MM.1S (cell line): ENCODE measurements around the gene SUSD4.

ENCODE experiments used
- DNase-seq: peaks from one replicate; pipeline ENCODE4 v3.0.0-alpha.2; 2015
- H2AFZ ChIP-seq: fragments of 300-600 bp; sonication (generic); 2 replicates; pipeline ENCODE4 v1.6.0; 2016; ENCODE audit warnings: antibody characterized with exemption, low read length
- H3F3A ChIP-seq: fragments of 300-600 bp; sonication (generic); 2 replicates; pipeline ENCODE4 v1.6.1; 2016; ENCODE audit warnings: mild to moderate bottlenecking, antibody characterized with exemption, low read length, moderate library complexity, mixed read lengths; ENCODE audit not compliant: insufficient read depth
- H3K27ac ChIP-seq: fragments of 300-600 bp; sonication (generic); 2 replicates; pipeline ENCODE4 v1.5.1; 2016; ENCODE audit warnings: mild to moderate bottlenecking, low read length
- H3K27me3 ChIP-seq: fragments of 300-600 bp; sonication (generic); replicated peaks from 2 replicates; pipeline ENCODE4 v1.6.0; 2016; ENCODE audit warnings: low read length; ENCODE audit not compliant: insufficient read depth
- H3K36me3 ChIP-seq: fragments of 300-600 bp; sonication (generic); replicated peaks from 2 replicates; pipeline ENCODE4 v1.6.1; 2016; ENCODE audit warnings: mild to moderate bottlenecking, low read length, mixed read lengths; ENCODE audit not compliant: insufficient read depth
- H3K4me1 ChIP-seq: fragments of 300-600 bp; sonication (generic); 2 replicates; pipeline ENCODE4 v1.6.1; 2016; ENCODE audit warnings: low read length, mixed read lengths
- H3K4me2 ChIP-seq: fragments of 300-600 bp; sonication (generic); 2 replicates; pipeline ENCODE4 v1.6.0; 2016; ENCODE audit warnings: low read depth, low read length
- H3K4me3 ChIP-seq: fragments of 300-600 bp; sonication (generic); 2 replicates; pipeline ENCODE4 v1.5.1; 2016; ENCODE audit warnings: low read length, mixed read lengths
- H3K79me2 ChIP-seq: fragments of 300-600 bp; sonication (generic); 2 replicates; pipeline ENCODE4 v1.6.1; 2016; ENCODE audit warnings: mixed run types, low read length, mixed read lengths
- H3K9ac ChIP-seq: fragments of 300-600 bp; sonication (generic); 2 replicates; pipeline ENCODE4 v1.6.1; 2016; ENCODE audit warnings: low read length, mixed read lengths
- H3K9me2 ChIP-seq: fragments of 300-600 bp; sonication (generic); replicated peaks from 2 replicates; pipeline ENCODE4 v1.6.1; 2016; ENCODE audit warnings: mild to moderate bottlenecking, low read length, mixed read lengths; ENCODE audit not compliant: insufficient read depth
- H3K9me3 ChIP-seq: fragments of 300-600 bp; sonication (generic); replicated peaks from 2 replicates; pipeline ENCODE4 v1.6.1; 2016; ENCODE audit warnings: mild to moderate bottlenecking, low read length, mixed read lengths; ENCODE audit not compliant: insufficient read depth
- H4K20me1 ChIP-seq: fragments of 300-600 bp; sonication (generic); 2 replicates; pipeline ENCODE4 v1.6.1; 2016; ENCODE audit warnings: mild to moderate bottlenecking, low read length, moderate library complexity, mixed read lengths; ENCODE audit not compliant: insufficient read depth
- CTCF ChIP-seq: fragments of 300-600 bp; sonication (generic); IDR thresholded peaks from 2 replicates; pipeline ENCODE4 v1.5.1; 2016; ENCODE audit warnings: antibody characterized with exemption, low read length, mixed read lengths
- EZH2 ChIP-seq: fragments of 300-600 bp; sonication (generic); optimal IDR thresholded peaks from 2 replicates; pipeline ENCODE3; 2017; ENCODE audit warnings: low read depth, mild to moderate bottlenecking, antibody characterized with exemption, low read length, mixed read lengths
- EZH2phosphoT487 ChIP-seq: fragments of 300-600 bp; sonication (generic); IDR thresholded peaks from 2 replicates; pipeline ENCODE4 v1.6.1; 2018; ENCODE audit warnings: antibody characterized with exemption, low read length

The SUSD4 gene

GRCh38 chr1:223352944-223353343, 11.0 kb downstream of the SUSD4 start:
- Histone ChIP-seq H3K27ac (no peak overlapping the region), H3K4me1 (no peaks in the 10 kb centered on the region), H4K20me1 (no peaks in the 10 kb centered on the region), H3K27me3 (no peaks in the 10 kb centered on the region), H3K9me2 (no peaks in the 10 kb centered on the region), H3F3A (no peaks in the 10 kb centered on the region), H3K4me2 (no peak overlapping the region), H3K9ac (no peak overlapping the region), H3K4me3 (no peak overlapping the region), H2AFZ (no peak overlapping the region), H3K9me3 (no peaks in the 10 kb centered on the region), H3K36me3 (no peaks in the 10 kb centered on the region), H3K79me2 (no peaks in the 10 kb centered on the region)
- TF ChIP-seq CTCF, result no peak
- TF ChIP-seq EZH2, result no peak
- TF ChIP-seq EZH2phosphoT487, result no peak
- DNase-seq, result no peak

GRCh38 chr1:223350361-223350908, 13.5 kb downstream of the SUSD4 start:
- H3F3A ChIP-seq, result no peaks in the 10 kb centered on the region
- TF ChIP-seq EZH2 (no peak), EZH2phosphoT487 (no peak), CTCF (no peak)

GRCh38 chr1:223349241-223349640, 14.7 kb downstream of the SUSD4 start:
- H3K27ac ChIP-seq, result no peak overlapping the region
- H3K36me3 ChIP-seq, result no peaks in the 10 kb centered on the region
- no peaks in the 10 kb centered on the region for H3K9me2 ChIP-seq
- TF ChIP-seq EZH2phosphoT487 (no peak), EZH2 (no peak), CTCF (no peak)
- DNase-seq, result no peak
- H2AFZ ChIP-seq, result no peak overlapping the region
- no peak overlapping the region for H3K4me2 ChIP-seq
- H3K4me3 ChIP-seq, result no peak overlapping the region
- H3K9me3 ChIP-seq, result no peaks in the 10 kb centered on the region
- no peak overlapping the region for H3K9ac ChIP-seq
- H3K4me1 ChIP-seq, result no peaks in the 10 kb centered on the region
- no peaks in the 10 kb centered on the region for H4K20me1 ChIP-seq
- no peaks in the 10 kb centered on the region for H3F3A ChIP-seq
- H3K79me2 ChIP-seq, result no peaks in the 10 kb centered on the region
- H3K27me3 ChIP-seq, result no peaks in the 10 kb centered on the region

More at GRCh38 chr1:223350361-223350908, 13.5 kb downstream of the SUSD4 start:
- H3K27me3 ChIP-seq, result no peaks in the 10 kb centered on the region
- H3K9ac ChIP-seq, result no peak overlapping the region
- DNase-seq, result no peak
- H3K4me2 ChIP-seq, result no peak overlapping the region
- no peaks in the 10 kb centered on the region for H3K4me1 ChIP-seq
- H3K4me3 ChIP-seq, result no peak overlapping the region
- no peaks in the 10 kb centered on the region for H4K20me1 ChIP-seq
- H3K9me3 ChIP-seq, result no peaks in the 10 kb centered on the region
- H3K9me2 ChIP-seq, result no peaks in the 10 kb centered on the region
- no peaks in the 10 kb centered on the region for H3K79me2 ChIP-seq
- no peak overlapping the region for H2AFZ ChIP-seq
- no peaks in the 10 kb centered on the region for H3K36me3 ChIP-seq
- no peak overlapping the region for H3K27ac ChIP-seq
